Mucosa of stomach (tissue), 1 donor: ENCODE results near the gene APLF.
"Not testable (repeated sequence)": the region's sequence is repeated elsewhere in the genome, so short reads cannot be mapped to it uniquely, and the experiment has no call there.

Source experiments
- H3K27me3 ChIP-seq: one replicate; pipeline ENCODE4 v1.7.0; 2013; ENCODE audit warnings: mild to moderate bottlenecking, low read length; ENCODE audit not compliant: control insufficient read depth, insufficient read depth
- H3K36me3 ChIP-seq: one replicate; pipeline ENCODE4 v1.7.0; 2013; ENCODE audit warnings: low read length; ENCODE audit not compliant: control insufficient read depth, insufficient read depth
- H3K4me1 ChIP-seq: one replicate; pipeline ENCODE4 v1.7.0; 2013; ENCODE audit warnings: mild to moderate bottlenecking, low read length; ENCODE audit not compliant: control insufficient read depth, insufficient read depth
- H3K4me3 ChIP-seq: one replicate; pipeline ENCODE4 v1.7.0; 2013; ENCODE audit warnings: low read length
- H3K9ac ChIP-seq: one replicate; pipeline ENCODE4 v1.7.0; 2013; ENCODE audit warnings: mild to moderate bottlenecking, low read length, moderate library complexity
- H3K9me3 ChIP-seq: one replicate; pipeline ENCODE4 v1.7.0; 2013; ENCODE audit warnings: mild to moderate bottlenecking, low read length, moderate library complexity; ENCODE audit not compliant: control insufficient read depth
- donor health status: Pancreatic carcinoma.

The APLF gene

GRCh38 chr2:68429311-68429826 is 38.0 kb upstream of the APLF start:
- Histone ChIP-seq H3K9me3 (no peaks in the 10 kb centered on the region), H3K4me3 (no peak overlapping the region), H3K9ac (no peak overlapping the region), H3K27me3 (no peaks in the 10 kb centered on the region), H3K36me3 (no peaks in the 10 kb centered on the region), H3K4me1 (peaks cover 21% of the 10 kb centered on the region)

- H3K9ac ChIP-seq, result no peak overlapping the region
- no peaks in the 10 kb centered on the region for H3K27me3 ChIP-seq
- no peaks in the 10 kb centered on the region for H3K36me3 ChIP-seq
- no peaks in the 10 kb centered on the region for H3K9me3 ChIP-seq
- no peak overlapping the region for H3K4me3 ChIP-seq
- peaks cover 27% of the 10 kb centered on the region for H3K4me1 ChIP-seq
Measured at GRCh38 chr2:68431316-68431972, 35.9 kb upstream of the APLF start.

- no peaks in the 10 kb centered on the region for H3K9me3 ChIP-seq
- H3K27me3 ChIP-seq, result no peaks in the 10 kb centered on the region
- H3K36me3 ChIP-seq, result no peaks in the 10 kb centered on the region
- H3K9ac ChIP-seq, result no peak overlapping the region
- peaks cover 34% of the 10 kb centered on the region for H3K4me1 ChIP-seq
- no peak overlapping the region for H3K4me3 ChIP-seq
Measured at GRCh38 chr2:68432696-68433658, 34.4 kb upstream of the APLF start.

- Histone ChIP-seq H3K27me3 (no peaks in the 10 kb centered on the region), H3K36me3 (no peaks in the 10 kb centered on the region), H3K4me1 (peaks cover 34% of the 10 kb centered on the region), H3K9me3 (no peaks in the 10 kb centered on the region), H3K4me3 (no peak overlapping the region), H3K9ac (no peak overlapping the region)
Measured at GRCh38 chr2:68434981-68435380, 32.4 kb upstream of the APLF start.

- Histone ChIP-seq H3K4me3 (no peak overlapping the region), H3K27me3 (no peaks in the 10 kb centered on the region), H3K4me1 (peaks cover 34% of the 10 kb centered on the region), H3K9me3 (no peaks in the 10 kb centered on the region), H3K36me3 (no peaks in the 10 kb centered on the region), H3K9ac (no peak overlapping the region)
Measured at GRCh38 chr2:68435615-68436014, 31.8 kb upstream of the APLF start.

GRCh38 chr2:68436270-68436669 is 31.1 kb upstream of the APLF start:
- no peaks in the 10 kb centered on the region for H3K36me3 ChIP-seq
- no peak overlapping the region for H3K4me3 ChIP-seq
- H3K27me3 ChIP-seq, result no peaks in the 10 kb centered on the region
- no peaks in the 10 kb centered on the region for H3K9me3 ChIP-seq
- H3K4me1 ChIP-seq, result peaks cover 38% of the 10 kb centered on the region
- H3K9ac ChIP-seq, result no peak overlapping the region

- peaks cover 27% of the 10 kb centered on the region for H3K4me1 ChIP-seq
- H3K4me3 ChIP-seq, result no peak overlapping the region
- H3K9me3 ChIP-seq, result no peaks in the 10 kb centered on the region
- H3K36me3 ChIP-seq, result no peaks in the 10 kb centered on the region
- no peak overlapping the region for H3K9ac ChIP-seq
- H3K27me3 ChIP-seq, result no peaks in the 10 kb centered on the region
Measured at GRCh38 chr2:68438455-68439303, 28.7 kb upstream of the APLF start.

GRCh38 chr2:68441179-68441993 is 26.0 kb upstream of the APLF start:
- H3K4me3 ChIP-seq, result no peak overlapping the region
- no peaks in the 10 kb centered on the region for H3K27me3 ChIP-seq
- H3K36me3 ChIP-seq, result no peaks in the 10 kb centered on the region
- peaks cover 15% of the 10 kb centered on the region for H3K4me1 ChIP-seq
- H3K9me3 ChIP-seq, result no peaks in the 10 kb centered on the region
- no peak overlapping the region for H3K9ac ChIP-seq

GRCh38 chr2:68441994-68442322 is 25.4 kb upstream of the APLF start:
- Histone ChIP-seq H3K36me3 (no peaks in the 10 kb centered on the region), H3K4me1 (peaks cover 11% of the 10 kb centered on the region), H3K27me3 (no peaks in the 10 kb centered on the region), H3K4me3 (no peak overlapping the region), H3K9me3 (no peaks in the 10 kb centered on the region), H3K9ac (no peak overlapping the region)

- not testable (repeated sequence) for H3K4me3 ChIP-seq, H3K4me1 ChIP-seq, H3K27me3 ChIP-seq, H3K9ac ChIP-seq, H3K36me3 ChIP-seq, H3K9me3 ChIP-seq
Measured at GRCh38 chr2:68446425-68446824, 21.0 kb upstream of the APLF start.

- Histone ChIP-seq H3K4me1 (no peaks in the 10 kb centered on the region), H3K4me3 (no peak overlapping the region), H3K9me3 (no peaks in the 10 kb centered on the region), H3K36me3 (no peaks in the 10 kb centered on the region), H3K9ac (no peak overlapping the region), H3K27me3 (no peaks in the 10 kb centered on the region)
Measured at GRCh38 chr2:68447118-68447517, 20.3 kb upstream of the APLF start.
